ENCODE results near the gene TEX29.

Gene TEX29

DNA sequence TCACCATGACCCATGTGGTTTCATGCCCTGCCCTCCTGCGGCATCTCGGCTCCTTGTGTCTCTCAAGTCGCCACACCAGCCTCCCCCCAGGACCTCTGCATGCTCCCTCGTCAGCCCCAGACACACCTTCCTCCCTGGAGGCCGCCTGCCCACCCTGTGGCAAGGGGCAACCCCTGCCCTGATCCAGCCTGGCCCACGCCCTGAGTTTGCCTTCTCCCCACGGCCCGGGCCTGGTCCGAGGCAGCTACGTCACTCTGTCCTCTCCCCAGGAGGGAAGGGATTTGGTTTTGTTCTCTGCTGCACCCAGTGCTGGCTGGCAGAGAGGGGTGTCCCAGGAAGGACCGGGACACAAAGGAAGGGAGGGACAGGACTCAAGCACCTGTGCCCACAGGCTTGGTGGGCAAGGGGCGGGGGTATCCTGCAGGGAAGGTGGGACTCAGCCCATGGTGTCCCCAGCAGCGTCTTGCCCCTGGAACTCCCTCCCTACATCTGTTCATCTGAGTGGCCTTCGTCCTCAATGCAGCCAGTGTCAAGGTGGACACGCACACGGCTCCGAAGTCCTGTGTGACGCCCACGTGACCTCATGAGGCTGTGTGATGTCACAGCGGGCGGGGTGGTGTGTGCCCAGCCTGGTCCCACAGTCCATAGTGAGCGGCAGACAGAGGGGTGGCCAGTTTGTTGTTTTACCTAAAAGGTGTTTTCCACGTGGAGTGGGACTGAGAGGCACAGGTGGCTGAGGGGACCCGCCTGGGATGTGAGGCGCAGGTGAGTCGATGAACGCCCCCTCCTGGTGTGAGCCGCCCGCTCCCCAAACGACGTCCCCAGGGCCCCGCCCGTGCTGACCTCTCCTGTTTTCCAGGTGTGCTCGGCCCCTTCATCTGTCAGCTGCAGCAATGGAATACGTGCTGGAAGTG is at the start of gene TEX29:
Gene TEX29 (plus strand): TSS at position 645 of the 914 bp plus-strand sequence. CDS start 249 bp downstream, at position 894.
- DNase-seq: no peak

DNA sequence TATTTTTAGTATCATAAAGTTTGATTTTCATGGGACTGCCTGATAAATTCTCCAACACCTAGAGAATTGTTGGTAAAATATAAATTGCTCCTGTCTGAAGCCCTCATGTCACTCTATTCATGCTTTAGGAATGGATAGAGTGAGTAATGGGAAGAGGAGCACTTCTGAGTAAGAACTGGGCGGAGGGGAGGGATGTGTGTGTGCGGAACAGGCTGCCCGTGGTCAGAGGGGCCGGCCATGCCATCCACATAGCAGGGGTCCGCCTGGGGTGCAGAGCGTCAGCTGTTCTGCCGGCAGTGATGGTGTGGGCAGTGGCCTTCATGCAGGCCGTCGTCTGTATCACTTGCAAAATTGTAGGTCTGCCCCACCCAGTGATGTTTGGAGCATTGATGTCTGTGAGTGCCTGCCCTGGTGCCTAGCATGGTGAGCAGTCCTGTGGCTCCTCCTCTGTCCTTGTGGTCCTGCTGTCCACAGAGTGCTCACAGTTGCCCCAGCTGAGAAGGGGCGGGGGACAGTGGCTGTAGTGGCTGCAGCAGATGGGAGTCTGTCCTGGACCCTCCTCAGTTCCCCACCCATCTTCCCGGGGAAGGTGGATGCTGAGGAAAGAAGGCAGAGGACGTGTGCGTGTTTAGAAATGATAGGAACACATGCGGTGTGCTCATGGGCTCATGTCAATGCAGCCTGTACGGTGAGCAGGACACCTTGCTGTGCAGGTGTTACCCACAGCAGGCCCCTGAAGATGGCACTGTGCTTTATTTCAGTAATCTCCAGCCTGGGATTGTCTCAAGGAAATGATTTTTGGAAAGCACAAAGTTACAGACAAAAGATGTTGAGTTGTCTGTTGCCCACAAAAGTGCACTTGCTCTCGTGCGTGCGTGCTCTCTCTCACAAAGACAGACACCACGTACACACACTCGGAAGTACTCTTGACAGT is 49.4 kb upstream of the TEX29 start:
- no peak for DNase-seq

DNA sequence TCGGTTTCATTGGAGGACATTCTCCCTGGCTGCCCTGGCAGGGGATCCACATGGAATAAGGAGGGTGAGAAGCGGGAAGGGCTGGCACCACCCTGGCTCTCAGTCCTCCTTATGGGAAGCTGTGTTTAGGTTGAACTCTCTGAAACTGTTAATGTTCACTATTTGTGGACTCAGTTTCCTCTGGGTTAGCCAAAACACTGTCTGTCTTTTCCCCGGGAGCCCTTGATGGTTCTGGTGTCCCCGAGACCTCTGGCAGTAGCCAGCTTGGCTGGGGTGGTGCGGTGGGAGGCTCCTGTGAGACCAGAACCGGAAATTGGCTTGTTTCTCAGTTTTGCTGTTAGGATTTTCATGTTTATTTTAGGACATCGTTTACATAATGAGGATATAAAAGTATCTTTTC is 48.3 kb upstream of the TEX29 start:
- DNase-seq: no peak

DNA sequence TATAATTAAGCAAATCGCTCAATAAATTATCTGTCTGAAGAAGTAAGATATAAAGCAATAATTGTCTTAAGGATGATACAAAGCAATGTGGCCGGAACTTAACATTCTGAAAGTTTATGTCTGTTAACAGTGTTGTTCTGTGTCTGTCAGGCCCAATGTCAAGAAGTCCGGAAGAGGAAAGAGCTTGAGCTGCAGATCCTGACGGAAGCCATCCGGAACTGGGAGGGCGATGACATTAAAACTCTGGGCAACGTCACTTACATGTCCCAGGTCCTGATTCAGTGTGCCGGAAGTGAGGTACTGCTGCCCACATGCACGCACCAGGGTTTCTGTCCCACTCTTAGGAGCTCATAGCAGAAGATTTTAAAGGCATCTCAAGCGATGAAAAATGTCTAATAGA is 45.1 kb upstream of the TEX29 start:
- DNase-seq: no peak

DNA sequence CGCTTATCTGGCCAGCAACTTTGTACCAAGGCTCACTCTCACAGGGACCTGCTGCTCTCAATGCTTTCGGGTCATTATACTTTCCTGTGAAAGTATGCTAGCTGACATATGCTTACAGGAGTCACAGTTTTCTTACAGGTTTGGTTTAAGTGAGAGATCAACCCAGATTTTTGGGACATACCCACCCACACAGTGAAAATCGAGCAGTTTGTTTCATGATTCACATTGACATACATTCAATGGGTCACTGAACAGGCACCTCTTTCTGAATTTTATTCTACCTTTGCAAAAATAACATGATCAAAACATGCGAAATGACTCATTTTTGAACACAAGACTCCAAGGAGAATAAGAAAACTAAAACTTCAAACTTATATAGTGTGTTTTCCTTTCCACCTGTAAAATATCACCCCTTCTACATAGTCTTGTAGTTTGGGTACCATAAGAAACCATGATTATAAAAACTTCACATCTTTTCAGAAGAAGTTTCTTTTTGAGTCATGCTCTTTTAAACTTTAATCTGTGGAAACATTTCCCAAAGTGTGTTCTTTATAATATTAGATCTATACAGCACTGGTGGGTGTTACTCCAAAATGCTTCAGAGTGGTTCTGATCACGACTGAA is 44.3 kb upstream of the TEX29 start:
- no peak for DNase-seq

DNA sequence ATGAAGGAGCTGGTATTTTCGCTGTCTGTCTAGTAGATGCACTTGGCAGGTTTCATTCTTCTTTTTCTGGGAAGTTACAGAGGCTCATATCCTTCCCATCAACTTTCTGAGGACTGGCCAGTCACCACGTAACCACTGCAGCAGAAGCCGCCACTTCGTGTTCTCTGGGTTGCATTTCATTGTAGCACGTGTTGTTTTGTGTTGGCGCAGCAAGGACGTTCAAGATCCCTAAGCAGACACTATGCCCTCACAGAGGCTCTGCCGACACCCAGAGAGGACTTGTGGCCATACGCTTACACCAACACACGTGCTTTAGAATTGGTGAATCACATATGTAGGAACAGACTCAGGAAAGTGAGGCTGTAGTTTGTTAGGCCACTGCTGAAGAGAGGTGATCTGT is 42.2 kb upstream of the TEX29 start:
- DNase-seq: no peak

DNA sequence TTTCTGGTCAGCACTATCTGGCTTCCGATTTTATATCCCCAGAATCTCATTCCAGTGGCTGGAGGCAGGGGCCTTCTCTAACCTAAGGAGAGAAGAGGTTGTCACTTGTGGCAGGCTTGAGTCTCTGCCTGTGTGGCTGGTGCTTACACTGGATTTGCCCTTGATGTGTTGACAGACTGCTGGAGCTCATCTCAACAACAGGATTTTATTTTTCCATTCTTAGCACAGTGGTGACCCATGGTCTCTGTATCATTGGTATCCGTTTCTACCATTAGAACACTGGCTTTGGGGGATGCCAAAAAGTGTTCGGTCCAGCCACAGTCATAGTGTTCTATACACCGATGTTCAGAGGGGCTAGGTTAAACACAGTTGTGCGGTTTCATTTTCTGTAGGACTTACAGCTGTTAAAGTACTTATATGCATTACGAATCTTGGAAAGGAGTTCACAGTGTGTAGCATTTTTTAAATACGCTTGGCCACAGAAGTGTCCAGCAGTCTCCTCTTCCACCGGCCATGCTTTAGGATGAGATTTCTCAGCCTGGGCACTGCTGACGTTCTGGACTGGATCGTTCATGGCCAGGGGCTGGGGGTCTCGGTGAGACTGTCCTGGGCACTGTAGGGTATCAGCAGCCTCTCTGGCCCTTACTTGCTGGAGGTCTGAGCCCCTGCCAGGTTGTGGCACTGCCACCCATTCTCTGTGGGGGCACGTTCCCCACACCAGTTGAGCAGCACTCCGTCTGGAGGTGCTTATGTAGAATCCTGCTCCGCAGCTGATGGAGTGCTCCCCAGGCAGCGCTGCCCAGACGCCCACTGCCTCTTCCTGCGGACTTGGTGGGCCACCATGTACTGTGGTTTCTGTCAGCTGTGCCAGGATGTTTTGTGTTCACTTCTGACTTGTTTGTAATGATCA is 41.4 kb upstream of the TEX29 start:
- no peak for DNase-seq

DNA sequence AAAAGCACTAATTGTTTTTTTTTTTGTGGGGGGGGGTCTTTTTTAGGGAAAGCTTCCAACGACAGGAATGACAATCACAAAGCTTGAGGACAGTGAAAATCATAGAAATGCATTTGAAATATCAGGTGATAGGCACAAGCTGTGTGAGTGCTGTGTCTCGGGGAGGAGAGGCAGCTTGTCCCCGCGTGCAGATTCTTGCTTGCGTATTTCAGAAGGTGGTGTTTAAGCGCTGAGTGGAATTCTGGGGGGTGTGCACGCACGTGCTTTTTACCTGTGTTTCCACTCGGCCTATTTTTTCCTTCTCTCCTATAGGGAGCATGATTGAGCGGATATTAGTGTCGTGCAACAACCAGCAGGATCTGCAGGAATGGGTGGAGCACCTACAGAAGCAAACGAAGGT is 40.2 kb upstream of the TEX29 start:
- no peak for DNase-seq

DNA sequence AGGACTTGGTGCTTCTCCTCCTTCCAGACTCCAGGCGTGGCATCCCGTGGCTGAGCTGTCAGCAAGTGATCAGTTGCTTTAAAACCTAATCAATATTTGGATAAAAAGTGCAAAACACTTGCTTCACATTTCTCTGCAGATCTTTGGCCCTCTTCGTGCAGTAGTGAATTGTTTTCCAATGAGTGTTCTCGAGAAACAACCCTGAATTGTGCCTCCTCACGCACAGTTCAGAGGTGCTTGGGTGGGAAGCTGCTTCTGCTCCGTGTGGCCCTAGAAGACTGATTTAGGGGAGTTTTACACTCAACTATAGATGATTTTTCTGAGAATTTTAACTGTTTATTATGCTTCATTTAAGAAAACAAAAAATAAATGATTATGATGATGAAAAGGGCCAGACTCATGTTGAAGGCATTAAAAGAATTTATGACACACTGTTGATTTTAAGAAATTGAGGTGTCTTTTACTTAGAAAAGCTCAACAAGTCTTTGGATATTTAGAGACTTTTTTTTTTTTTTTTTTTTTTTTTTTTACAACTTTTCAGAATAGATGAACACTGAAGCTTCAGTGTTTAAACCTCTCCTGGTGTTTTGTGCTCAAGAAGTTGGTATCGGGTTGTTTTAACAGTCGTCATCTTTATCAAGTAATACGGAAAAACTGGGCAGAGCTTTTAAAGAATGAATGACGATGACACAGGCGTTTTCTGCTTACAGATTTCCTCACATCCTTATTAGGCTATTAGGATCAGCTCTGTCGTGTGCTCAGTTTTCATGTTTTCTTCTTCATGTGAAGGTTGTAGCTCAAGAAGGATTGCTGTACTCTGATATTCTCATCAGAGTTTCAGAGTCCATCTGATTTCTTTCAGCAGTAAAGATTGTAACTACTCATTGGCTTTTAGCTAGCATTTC is 39.5 kb upstream of the TEX29 start:
- DNase-seq: no peak

DNA sequence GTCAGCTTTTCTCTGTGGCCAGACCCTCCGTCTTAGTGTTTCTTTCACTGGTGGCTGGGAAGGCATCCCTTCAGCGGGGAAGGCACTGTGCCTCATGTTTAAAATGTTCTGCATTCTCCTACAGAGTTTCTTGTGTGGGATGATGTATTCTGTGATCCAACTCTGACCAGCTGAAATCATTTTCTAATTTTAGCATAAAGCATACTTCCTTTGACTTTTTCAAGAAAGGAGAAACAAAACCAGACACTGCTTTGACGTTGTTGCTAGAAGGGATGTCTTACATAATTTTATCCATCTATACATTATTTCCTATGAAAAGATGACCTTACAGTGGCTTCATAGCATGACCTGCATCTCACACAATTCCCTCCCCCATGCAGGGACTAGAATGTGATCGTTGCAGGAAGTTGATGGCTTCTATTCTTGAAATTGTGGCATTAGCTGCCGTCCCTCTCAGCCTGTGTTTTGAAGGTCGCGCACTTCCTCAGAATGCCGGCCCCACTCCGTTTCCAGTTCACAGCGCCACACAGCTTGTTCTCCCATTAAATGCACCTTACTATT is 38.6 kb upstream of the TEX29 start:
- DNase-seq: peak in 1 of 2 experiments; percentile 62

DNA sequence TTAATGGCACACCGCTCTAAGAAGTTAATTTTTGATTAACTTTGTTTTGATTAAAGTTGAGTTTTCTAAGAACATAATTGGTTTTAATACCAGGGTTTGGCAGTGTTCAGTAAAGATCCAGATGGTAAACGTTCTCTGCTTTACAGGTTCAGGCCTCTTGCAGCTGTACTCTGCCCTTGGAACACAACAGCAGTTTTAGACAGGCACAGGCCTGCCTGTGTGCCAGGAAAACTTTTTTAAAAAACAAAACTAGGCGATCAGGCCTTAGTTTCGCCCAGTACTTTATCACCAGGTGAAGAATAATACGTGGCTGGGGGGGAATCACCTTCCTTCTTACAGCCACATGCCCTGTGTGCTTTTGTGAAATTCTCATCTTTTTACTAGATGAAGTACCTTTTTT is 38.0 kb upstream of the TEX29 start:
- peak in 1 of 2 experiments; percentile 55 for DNase-seq

DNA sequence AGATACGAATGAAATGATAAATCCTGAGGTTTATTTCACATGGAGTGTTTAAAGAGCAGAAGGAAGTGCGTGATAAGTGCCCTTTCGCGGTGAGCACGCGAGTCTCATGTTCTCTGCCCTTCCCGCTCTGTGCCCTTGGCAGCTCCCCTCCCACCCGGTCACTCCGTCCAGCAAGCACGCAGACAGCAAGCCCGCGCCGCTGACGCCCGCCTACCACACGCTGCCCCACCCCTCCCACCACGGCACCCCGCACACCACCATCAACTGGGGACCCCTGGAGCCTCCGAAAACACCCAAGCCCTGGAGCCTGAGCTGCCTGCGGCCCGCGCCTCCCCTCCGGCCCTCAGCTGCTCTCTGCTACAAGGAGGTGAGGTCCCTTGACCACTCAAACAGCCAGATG is 37.4 kb upstream of the TEX29 start:
- no peak for DNase-seq

DNA sequence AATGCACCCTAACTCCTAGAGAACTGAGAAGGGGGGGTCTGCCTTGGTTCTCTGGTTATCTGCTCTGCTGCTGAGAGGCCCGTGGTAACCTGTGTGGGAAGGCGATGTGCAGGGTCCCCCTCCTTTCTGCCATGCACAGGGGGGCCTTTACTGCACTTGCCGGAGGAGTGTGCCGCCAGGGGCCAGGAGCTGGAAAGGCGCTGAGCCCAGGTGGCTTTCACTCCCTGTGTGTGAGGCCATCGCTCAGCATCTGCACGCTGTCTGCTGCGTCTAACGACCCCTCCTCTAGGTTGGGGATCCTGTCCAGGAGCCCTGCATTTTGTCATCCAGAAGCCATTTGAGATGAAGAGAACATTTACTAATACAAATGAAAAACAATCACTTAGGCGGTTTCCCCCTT is 37.0 kb upstream of the TEX29 start:
- no peak for DNase-seq

DNA sequence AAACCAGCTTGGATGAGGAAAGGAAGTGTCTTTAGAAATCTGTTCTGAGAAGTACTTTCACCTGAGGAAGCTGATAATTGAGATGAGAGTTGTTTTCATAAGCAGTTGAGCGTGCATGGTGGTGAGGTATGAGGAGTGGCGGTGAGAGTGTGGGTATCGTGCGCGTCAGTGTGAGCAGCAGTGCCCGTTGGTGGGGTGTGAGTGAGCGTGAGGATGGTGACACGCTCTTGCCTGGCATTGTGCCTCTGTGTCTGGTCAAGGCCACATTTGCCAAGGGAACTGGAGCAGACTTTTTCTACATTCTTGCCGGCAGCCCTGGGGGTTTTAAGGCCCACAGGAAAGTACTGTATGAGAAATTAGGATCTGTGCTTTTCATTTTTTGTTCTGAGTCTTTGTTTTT is 36.5 kb upstream of the TEX29 start:
- no peak for DNase-seq

DNA sequence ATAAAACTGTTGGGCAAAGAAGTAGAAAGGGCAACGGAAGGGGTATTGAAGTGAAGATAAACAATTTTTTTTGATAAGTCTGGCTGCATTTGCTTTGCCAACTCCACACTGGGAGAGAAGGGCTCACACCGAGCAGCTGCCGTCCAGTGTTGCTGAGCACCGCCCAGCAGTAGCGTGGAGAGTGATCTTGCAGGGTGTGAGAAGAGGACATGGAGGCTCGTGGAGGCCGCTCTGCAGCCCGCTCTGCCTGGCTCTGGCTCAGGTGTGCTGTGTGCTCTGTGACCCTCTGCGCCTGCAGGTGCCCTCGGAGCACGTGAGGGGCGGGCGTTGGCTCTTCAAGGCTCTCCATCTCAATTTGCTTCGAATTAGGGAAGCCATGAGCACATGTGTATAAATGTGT is 35.9 kb upstream of the TEX29 start:
- DNase-seq: no peak

DNA sequence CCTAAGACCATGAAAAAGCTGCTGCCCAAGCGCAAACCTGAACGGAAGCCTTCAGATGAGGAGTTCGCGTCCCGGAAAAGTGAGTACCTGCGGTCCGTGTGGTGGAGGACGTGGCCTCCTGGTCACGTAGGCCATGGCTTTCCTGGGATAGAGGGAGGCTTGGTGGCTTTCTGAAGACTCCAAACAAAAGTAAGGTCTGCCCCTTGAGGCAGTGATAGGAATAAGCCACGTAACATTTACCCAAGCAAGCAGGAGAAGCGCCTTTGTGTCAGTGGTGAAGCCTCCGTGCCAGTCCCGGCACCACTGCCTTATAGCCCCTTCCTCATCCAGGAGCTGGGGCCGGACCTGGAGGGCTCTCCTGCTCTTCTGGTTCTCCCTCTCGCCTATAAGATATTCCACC is 34.3 kb upstream of the TEX29 start:
- no peak for DNase-seq

DNA sequence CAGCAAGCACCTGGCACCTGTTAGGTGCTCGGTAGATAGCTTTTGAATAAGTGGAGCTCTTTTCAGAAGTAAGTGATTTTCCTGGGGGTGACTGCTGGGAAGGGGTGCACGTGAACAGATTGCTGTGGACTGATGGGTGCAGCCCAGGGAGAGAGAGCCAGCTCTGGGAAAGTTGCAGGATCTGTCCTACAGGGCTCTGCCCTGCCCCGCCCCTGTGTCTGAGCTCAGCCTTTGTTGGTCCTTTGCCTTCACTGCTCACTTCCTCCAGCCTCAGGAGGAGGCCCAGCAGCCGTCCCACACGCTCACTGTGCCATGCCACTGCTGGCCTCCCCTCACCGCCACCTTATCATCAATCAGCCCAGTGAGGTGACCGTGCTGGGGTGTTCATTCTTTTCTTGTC is 33.7 kb upstream of the TEX29 start:
- DNase-seq: no peak

DNA sequence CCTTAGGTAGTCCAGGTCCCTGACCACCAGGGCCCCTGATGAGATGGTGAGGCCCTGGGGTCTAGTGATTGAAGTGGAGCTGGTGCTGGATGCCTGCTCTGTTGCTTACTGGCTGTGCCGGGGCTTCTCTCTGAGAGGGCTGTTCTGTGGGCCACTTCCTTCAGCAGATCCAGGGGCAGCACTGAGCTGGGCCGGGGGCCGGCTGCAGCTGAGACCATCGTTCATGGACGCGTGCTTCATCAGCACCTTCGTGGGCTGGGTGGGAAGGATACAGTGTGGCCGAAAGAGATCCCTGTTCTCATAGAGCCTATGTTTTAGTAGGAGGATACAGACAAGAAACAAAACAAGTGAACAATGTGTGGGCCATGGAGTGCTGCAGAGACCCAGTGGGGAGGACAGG is 33.2 kb upstream of the TEX29 start:
- DNase-seq: no peak

DNA sequence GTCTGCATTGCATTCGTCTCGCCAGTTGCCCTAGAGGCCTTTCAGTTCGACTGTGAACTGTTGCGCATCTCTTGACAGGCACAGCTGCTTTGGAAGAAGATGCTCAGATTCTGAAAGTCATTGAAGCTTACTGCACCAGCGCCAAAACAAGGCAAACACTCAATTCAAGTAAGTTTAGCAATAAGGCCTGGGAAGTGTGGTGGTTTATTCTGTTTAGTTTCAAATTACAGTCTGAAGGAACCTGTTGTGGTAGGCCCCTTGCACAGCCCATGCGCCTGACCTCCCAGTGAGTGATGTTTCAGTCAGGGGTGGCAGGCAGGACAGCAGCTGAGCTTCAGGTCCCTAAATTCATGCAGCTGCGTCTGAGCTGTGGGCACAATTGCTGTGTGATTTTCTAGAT is 32.2 kb upstream of the TEX29 start:
- no peak for DNase-seq

DNA sequence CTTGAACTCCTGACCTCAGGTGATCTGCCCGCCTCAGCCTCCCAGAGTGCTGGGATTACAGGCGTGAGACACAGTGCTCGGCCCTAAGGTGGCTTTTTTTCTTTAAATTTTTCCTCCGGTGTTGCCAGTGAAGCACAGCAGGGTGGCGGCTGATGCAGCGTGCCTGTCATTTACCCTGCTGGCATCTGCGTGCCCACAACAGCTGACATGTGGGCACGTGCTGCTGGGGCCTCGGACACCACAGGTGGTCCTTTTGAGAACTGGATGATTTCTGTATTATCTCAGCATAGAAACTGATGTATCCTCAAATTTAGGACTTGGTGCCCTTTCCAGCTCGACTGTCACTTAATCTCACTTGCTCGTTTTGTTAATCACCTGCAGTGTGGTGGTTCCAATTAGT is 31.2 kb upstream of the TEX29 start:
- DNase-seq: peak in 1 of 2 experiments; percentile 56

DNA sequence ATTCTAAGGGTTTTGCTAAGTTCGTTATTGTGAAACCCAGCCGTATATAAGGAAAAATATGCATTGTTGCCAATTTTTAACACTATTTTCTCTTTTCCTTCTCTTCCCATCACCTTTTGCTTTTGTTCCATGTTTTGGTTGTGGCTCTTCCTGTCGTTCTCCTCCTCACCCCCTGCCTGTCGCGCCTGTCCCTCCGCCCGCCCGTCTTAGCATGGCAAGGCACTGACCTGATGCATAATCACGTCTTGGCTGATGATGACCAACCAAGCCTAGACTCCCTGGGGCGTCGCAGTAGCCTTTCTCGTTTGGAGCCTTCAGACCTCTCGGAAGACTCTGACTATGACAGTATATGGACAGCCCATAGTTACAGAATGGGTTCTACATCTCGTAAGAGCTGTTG is 28.5 kb upstream of the TEX29 start:
- DNase-seq: no peak
